DND-41 (cell line): ENCODE measurements around the gene GPC5.

Experiments used
- ATAC-seq: fragments of 200-7000 bp; cut with Tn5 transposase; 3 replicates; pipeline ENCODE4 v1.9.1; 2021; ENCODE audit warnings: low read depth; ENCODE audit not compliant: insufficient read depth
- DNase-seq: peaks from one replicate; pipeline ENCODE4 v3.0.0-alpha.2; 2020
- H2AFZ ChIP-seq: 2 replicates; pipeline ENCODE4 v1.6.0; 2012; ENCODE audit warnings: low read depth, low read length
- H3K27ac ChIP-seq: 2 replicates; pipeline ENCODE4 v1.5.1; 2012; ENCODE audit warnings: low read length, inconsistent platforms
- H3K27me3 ChIP-seq: fragments of 200-600 bp; sonication (generic); 2 replicates; pipeline ENCODE4 v1.6.0; 2012; ENCODE audit warnings: low read length, mild to moderate bottlenecking, inconsistent platforms; ENCODE audit not compliant: insufficient read depth, poor library complexity
- H3K36me3 ChIP-seq: 2 replicates; pipeline ENCODE4 v1.5.1; 2012; ENCODE audit warnings: low read length, inconsistent platforms; ENCODE audit not compliant: insufficient read depth
- H3K4me1 ChIP-seq: 2 replicates; pipeline ENCODE4 v1.5.1; 2012; ENCODE audit warnings: mild to moderate bottlenecking, low read length; ENCODE audit not compliant: insufficient read depth
- H3K4me2 ChIP-seq: 2 replicates; pipeline ENCODE4 v1.6.0; 2012; ENCODE audit warnings: mild to moderate bottlenecking, moderate library complexity, low read length, inconsistent platforms; ENCODE audit not compliant: insufficient read depth
- H3K4me3 ChIP-seq, 2 experiments: fragments of 200-600 bp in 1 of 2; shearing (Covaris generic) in 1 of 2; 2 replicates each; pipeline ENCODE4 v1.5.1; 2012 to 2016; ENCODE audit warnings: inconsistent platforms in 2 of 2, low read length in 2 of 2, mild to moderate bottlenecking in 2 of 2, low read depth in 1 of 2, moderate library complexity in 1 of 2
- H3K79me2 ChIP-seq: 2 replicates; pipeline ENCODE4 v1.6.0; 2012; ENCODE audit warnings: low read length, inconsistent platforms; ENCODE audit not compliant: insufficient read depth
- H3K9ac ChIP-seq: 2 replicates; pipeline ENCODE4 v1.6.0; 2012; ENCODE audit warnings: low read depth, mild to moderate bottlenecking, inconsistent platforms, low read length, moderate library complexity
- H3K9me3 ChIP-seq: 2 replicates; pipeline ENCODE4 v1.5.1; 2012; ENCODE audit warnings: low read length, moderate library complexity, mild to moderate bottlenecking, inconsistent platforms; ENCODE audit not compliant: insufficient read depth, severe bottlenecking
- H4K20me1 ChIP-seq: 2 replicates; pipeline ENCODE4 v1.6.0; 2012; ENCODE audit warnings: low read length; ENCODE audit not compliant: insufficient read depth
- EZH2 ChIP-seq: IDR thresholded peaks from 3 replicates; pipeline ENCODE4 v1.6.1; 2012; ENCODE audit warnings: borderline replicate concordance, low read depth, mild to moderate bottlenecking, moderate library complexity, low read length, inconsistent platforms; ENCODE audit not compliant: severe bottlenecking
- TF ChIP-seq, protein P1 (sequence below): IDR thresholded peaks from 2 replicates; pipeline ENCODE4 v1.5.1; 2012; ENCODE audit warnings: borderline replicate concordance, low read length, moderate library complexity, mild to moderate bottlenecking; ENCODE audit not compliant: poor library complexity, severe bottlenecking; ENCODE audit errors: extremely low read depth

Gene GPC5

DNA sequence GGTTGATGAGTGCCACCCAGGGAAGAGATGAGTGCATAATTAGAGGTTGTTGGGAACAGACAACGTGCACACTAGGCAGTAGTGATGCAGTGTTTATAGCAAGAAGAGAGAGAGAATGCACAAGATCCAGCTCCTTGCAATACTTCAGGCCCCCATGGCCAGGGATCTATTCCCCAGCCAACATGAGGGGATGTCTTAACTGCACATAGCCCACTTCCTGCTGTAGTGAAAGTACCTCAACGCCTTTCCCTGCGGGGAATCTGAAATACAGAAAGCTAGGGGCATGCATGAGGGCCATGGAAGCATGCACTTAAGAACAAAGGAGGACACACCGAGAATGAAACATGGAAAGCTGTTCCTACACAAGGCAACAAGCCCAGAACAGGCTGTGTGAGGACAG is 1191.5 kb downstream of the GPC5 start:
- Histone ChIP-seq H3K9me3 (no peaks in the 10 kb centered on the region), H3K79me2 (no peaks in the 10 kb centered on the region), H3K4me1 (no peaks in the 10 kb centered on the region), H3K27ac (no peak overlapping the region), H3K36me3 (no peaks in the 10 kb centered on the region), H3K4me2 (no peak overlapping the region), H3K27me3 (no peaks in the 10 kb centered on the region), H2AFZ (no peak overlapping the region), H3K9ac (no peak overlapping the region), H4K20me1 (no peaks in the 10 kb centered on the region), H3K4me3 (no peak overlapping the region)
- DNase-seq (no peak), ATAC-seq (no peak)
- TF ChIP-seq, protein P1, sequence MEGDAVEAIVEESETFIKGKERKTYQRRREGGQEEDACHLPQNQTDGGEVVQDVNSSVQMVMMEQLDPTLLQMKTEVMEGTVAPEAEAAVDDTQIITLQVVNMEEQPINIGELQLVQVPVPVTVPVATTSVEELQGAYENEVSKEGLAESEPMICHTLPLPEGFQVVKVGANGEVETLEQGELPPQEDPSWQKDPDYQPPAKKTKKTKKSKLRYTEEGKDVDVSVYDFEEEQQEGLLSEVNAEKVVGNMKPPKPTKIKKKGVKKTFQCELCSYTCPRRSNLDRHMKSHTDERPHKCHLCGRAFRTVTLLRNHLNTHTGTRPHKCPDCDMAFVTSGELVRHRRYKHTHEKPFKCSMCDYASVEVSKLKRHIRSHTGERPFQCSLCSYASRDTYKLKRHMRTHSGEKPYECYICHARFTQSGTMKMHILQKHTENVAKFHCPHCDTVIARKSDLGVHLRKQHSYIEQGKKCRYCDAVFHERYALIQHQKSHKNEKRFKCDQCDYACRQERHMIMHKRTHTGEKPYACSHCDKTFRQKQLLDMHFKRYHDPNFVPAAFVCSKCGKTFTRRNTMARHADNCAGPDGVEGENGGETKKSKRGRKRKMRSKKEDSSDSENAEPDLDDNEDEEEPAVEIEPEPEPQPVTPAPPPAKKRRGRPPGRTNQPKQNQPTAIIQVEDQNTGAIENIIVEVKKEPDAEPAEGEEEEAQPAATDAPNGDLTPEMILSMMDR = no peak
- no peak for TF ChIP-seq EZH2

DNA sequence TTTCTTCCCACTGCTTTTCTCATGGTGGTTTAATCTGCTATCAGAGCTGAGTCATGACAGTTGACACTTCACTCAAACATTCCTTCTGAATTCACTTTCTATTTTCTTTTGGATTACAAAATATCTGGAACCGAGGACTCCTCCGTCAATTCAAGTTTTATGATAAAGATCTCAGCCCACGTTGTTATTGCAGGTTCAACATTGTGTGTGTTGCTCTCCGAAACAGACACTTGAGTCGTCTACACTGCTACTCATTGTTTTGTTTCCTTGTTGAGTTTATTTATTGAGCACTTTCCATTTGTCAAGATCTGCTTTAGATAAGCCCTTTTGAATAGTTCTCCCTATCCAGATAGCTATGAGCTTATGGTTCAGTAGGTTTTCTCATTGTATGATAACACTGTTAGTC is 1192.1 kb downstream of the GPC5 start:
- DNase-seq (no peak), ATAC-seq (no peak)
- no peak overlapping the region for H3K4me3 ChIP-seq
- H3K4me1 ChIP-seq = no peaks in the 10 kb centered on the region
- no peak overlapping the region for H2AFZ ChIP-seq
- H3K4me2 ChIP-seq = no peak overlapping the region
- H3K9ac ChIP-seq = no peak overlapping the region
- no peaks in the 10 kb centered on the region for H4K20me1 ChIP-seq
- H3K27me3 ChIP-seq = no peaks in the 10 kb centered on the region
- no peaks in the 10 kb centered on the region for H3K79me2 ChIP-seq
- no peaks in the 10 kb centered on the region for H3K36me3 ChIP-seq
- H3K9me3 ChIP-seq = no peaks in the 10 kb centered on the region
- no peak for TF ChIP-seq EZH2
- TF ChIP-seq, protein P1 = no peak
- no peak overlapping the region for H3K27ac ChIP-seq

DNA sequence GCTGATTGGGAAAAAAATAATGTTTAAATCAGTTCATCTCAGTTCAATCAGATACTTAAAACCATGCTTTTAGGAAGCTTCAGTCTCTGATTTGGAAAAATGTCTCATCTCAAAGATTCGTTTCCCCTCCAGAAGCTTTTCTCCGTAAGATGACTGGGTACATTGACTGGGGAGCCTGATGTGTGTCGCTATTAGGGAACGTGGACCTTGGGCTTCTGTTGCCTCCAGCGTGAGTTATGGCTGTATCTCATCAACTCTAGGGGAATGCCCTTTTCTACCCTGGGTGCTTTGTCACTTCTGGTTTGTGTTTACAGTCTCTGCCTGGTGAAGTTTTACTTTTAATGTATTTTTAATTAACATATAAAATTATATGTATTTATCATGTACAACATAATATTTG is 1192.7 kb downstream of the GPC5 start:
- Histone ChIP-seq H3K36me3 (no peaks in the 10 kb centered on the region), H3K4me2 (no peak overlapping the region), H4K20me1 (no peaks in the 10 kb centered on the region), H3K4me1 (no peaks in the 10 kb centered on the region), H3K27me3 (no peaks in the 10 kb centered on the region), H2AFZ (no peak overlapping the region), H3K9ac (no peak overlapping the region), H3K4me3 (no peak overlapping the region), H3K79me2 (no peaks in the 10 kb centered on the region), H3K9me3 (no peaks in the 10 kb centered on the region), H3K27ac (no peak overlapping the region)
- TF ChIP-seq EZH2 = no peak
- TF ChIP-seq, protein P1 = no peak
- DNase-seq (no peak), ATAC-seq (no peak)

DNA sequence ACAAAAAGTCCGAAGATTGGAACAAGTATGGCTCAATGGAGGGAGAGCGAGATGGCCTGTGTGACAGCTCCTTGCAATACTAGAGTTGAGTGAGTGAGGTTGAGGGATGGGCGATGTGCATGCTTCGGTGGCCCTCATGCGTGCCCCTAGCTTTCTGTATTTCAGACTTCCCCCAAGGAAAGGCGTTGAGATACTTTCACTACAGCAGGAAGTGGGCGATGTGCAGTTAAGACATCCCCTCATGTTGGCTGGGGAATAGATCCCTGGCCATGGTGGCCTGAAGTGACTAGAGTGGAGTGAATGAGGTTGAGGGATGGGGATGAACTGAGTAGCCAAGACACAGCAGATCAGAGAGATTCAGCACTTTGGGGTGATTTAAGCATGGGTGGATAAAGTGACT is 1194.3 kb downstream of the GPC5 start:
- H3K27ac ChIP-seq = no peak overlapping the region
- no peak for ATAC-seq

More for the DNA sequence above, 1194.3 kb downstream of the GPC5 start:
- Histone ChIP-seq H3K4me3 (no peak overlapping the region), H3K27me3 (no peaks in the 10 kb centered on the region), H3K36me3 (no peaks in the 10 kb centered on the region), H2AFZ (no peak overlapping the region), H3K4me1 (no peaks in the 10 kb centered on the region), H4K20me1 (no peaks in the 10 kb centered on the region), H3K9me3 (no peaks in the 10 kb centered on the region), H3K4me2 (no peak overlapping the region), H3K9ac (no peak overlapping the region), H3K79me2 (no peaks in the 10 kb centered on the region)
- no peak for TF ChIP-seq EZH2
- TF ChIP-seq, protein P1 = no peak
- no peak for DNase-seq
